Astrocyte (in vitro differentiated cells and primary cell): ENCODE data around the gene DCC.

Experiments used
- EZH2 ChIP-seq: IDR thresholded peaks from 2 replicates; pipeline ENCODE4 v1.6.1; 2012; ENCODE audit warnings: mild to moderate bottlenecking, low read length, inconsistent platforms; ENCODE audit not compliant: insufficient read depth
- TF ChIP-seq, protein P1 (sequence below): IDR thresholded peaks from 2 replicates; pipeline ENCODE4 v1.5.1; 2011; ENCODE audit warnings: low read depth, mild to moderate bottlenecking, inconsistent platforms, low read length, moderate library complexity; ENCODE audit not compliant: insufficient read depth

DNA sequence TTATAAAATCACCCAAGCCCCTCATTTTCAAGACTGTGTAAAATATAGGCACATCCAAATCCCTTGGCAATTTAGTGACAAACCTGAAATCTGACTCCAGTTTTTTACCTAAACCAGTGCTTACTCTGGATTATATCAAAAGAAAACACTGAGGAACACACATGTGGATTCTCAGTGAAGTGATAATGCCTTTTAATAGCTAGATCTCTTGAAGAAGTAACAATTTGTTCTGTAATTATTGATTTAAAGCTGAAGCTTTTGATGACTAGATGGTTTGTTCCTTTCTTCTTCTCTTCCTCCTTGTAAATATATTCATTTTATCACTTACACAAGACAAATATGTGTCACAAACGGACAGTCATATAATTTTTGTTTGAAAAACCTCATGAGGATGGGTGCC lies 894.6 kb downstream of the DCC start:
- TF ChIP-seq EZH2 = no peak
- TF ChIP-seq, protein P1, sequence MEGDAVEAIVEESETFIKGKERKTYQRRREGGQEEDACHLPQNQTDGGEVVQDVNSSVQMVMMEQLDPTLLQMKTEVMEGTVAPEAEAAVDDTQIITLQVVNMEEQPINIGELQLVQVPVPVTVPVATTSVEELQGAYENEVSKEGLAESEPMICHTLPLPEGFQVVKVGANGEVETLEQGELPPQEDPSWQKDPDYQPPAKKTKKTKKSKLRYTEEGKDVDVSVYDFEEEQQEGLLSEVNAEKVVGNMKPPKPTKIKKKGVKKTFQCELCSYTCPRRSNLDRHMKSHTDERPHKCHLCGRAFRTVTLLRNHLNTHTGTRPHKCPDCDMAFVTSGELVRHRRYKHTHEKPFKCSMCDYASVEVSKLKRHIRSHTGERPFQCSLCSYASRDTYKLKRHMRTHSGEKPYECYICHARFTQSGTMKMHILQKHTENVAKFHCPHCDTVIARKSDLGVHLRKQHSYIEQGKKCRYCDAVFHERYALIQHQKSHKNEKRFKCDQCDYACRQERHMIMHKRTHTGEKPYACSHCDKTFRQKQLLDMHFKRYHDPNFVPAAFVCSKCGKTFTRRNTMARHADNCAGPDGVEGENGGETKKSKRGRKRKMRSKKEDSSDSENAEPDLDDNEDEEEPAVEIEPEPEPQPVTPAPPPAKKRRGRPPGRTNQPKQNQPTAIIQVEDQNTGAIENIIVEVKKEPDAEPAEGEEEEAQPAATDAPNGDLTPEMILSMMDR = no peak
